Measurements from ENCODE around the gene SPINT3.
"Not testable (repeated sequence)": the region's sequence is repeated elsewhere in the genome, so short reads cannot be mapped to it uniquely, and the experiment has no call there.

Gene SPINT3

DNA sequence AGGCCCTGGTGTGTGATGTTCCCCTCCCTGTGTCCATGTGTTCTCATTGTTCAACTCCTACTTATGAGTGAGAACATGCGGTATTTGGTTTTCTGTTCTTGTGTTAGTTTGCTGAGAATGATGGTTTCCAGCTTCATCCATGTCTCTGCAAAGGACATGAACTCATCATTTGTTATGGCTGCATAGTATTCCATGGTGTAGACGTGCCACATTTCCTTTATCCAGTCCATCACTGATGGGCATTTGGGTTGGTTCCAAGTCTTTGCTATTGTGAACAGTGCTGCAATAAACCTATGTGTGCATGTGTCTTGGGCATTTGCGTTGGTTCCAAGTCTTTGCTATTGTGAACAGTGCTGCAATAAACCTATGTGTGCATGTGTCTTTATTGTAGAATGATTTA lies 43.1 kb downstream of the SPINT3 start:
- not testable (repeated sequence) for H2AK5ac ChIP-seq (ENCODE audit: low read length, severe bottlenecking); H3K9me3 ChIP-seq (ENCODE audit: control insufficient read depth, low read length); H2BK120ac ChIP-seq (ENCODE audit: low read depth, low read length); H3K27ac ChIP-seq (ENCODE audit: low read length, poor library complexity, severe bottlenecking); H2BK5ac ChIP-seq (ENCODE audit: low read depth, low read length, poor library complexity, severe bottlenecking); H4K8ac ChIP-seq (ENCODE audit: low read length); H3K14ac ChIP-seq (ENCODE audit: low read length in 2 of 2); H3K23ac ChIP-seq (ENCODE audit: low read length in 2 of 2); DNase-seq; H3K4ac ChIP-seq (ENCODE audit: low read depth in 1 of 2, low read length in 2 of 2); H3K4me3 ChIP-seq (ENCODE audit: insufficient read depth in 1 of 2, low read depth in 1 of 2, low read length in 2 of 2); H3K4me2 ChIP-seq (ENCODE audit: low read length, poor library complexity, severe bottlenecking); H3K79me1 ChIP-seq (replicated peaks; ENCODE audit: low read length, poor library complexity, severe bottlenecking); H2BK15ac ChIP-seq (ENCODE audit: low read depth, poor library complexity, severe bottlenecking); H2AFZ ChIP-seq (ENCODE audit: low read depth, low read length); H3K9ac ChIP-seq (ENCODE audit: low read length); H3K18ac ChIP-seq (ENCODE audit: low read depth in 1 of 2, low read length in 2 of 2); H4K91ac ChIP-seq (ENCODE audit: low read length); H3K36me3 ChIP-seq (ENCODE audit: control insufficient read depth in 1 of 2, insufficient read depth in 2 of 2, low read depth in 1 of 2, low read length in 2 of 2); H2BK12ac ChIP-seq (ENCODE audit: low read length in 2 of 2)
- H3K27me3 ChIP-seq (ENCODE audit: control insufficient read depth in 1 of 2, insufficient read depth in 1 of 2, low read length in 2 of 2): peaks cover 43 to 51% of the 10 kb centered on the region in 2 experiments
- WGBS: 91% methylated on average over 2 of the region's 3 CpGs
- H3K4me1 ChIP-seq (ENCODE audit: control insufficient read depth, insufficient read depth, low read depth, low read length): peaks cover 16% of the 10 kb centered on the region

DNA sequence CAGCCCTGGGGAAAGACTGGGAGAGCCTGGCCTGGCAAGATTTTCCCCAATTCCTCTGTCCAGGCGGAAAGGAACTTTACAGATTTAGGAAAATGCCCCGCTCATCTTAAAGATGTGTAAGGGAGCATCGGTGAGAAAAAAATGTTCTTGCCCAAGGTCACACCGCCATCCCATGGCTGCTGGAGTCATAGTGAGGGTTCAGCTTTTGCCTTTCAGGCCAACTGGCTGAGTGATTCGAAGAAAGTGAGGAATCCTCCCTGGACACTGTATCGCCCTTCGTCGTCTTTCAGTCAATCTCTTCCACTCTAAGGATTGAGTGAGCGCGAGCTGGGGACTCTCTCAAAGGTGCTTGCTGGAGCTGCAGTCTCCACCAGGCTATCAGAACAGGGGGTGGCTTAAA lies 44.5 kb downstream of the SPINT3 start:
- H3K4me3 ChIP-seq (ENCODE audit: insufficient read depth in 1 of 2, low read depth in 1 of 2, low read length in 2 of 2): peak overlapping the region in 1 of 2 experiments; percentile 71
- peak overlapping the region; percentile 80 for H3K4me2 ChIP-seq (ENCODE audit: low read length, poor library complexity, severe bottlenecking)
- no peak overlapping the region for H3K4ac ChIP-seq (ENCODE audit: low read depth in 1 of 2, low read length in 2 of 2)
- H3K36me3 ChIP-seq (ENCODE audit: control insufficient read depth in 1 of 2, insufficient read depth in 2 of 2, low read depth in 1 of 2, low read length in 2 of 2): no peaks in the 10 kb centered on the region
- no peaks in the 10 kb centered on the region for H3K79me1 ChIP-seq (replicated peaks; ENCODE audit: low read length, poor library complexity, severe bottlenecking)
- WGBS: 26% methylated on average over 10 of the region's 10 CpGs
- H2BK5ac ChIP-seq (ENCODE audit: low read depth, low read length, poor library complexity, severe bottlenecking): no peak overlapping the region
- H3K27ac ChIP-seq (ENCODE audit: low read length, poor library complexity, severe bottlenecking): no peak overlapping the region
- no peak overlapping the region for H4K91ac ChIP-seq (ENCODE audit: low read length)
- no peak overlapping the region for H2BK15ac ChIP-seq (ENCODE audit: low read depth, poor library complexity, severe bottlenecking)
- H3K14ac ChIP-seq (ENCODE audit: low read length in 2 of 2): no peak overlapping the region
- H3K18ac ChIP-seq (ENCODE audit: low read depth in 1 of 2, low read length in 2 of 2): no peak overlapping the region
- no peak overlapping the region for H2AK5ac ChIP-seq (ENCODE audit: low read length, severe bottlenecking)
- H2BK120ac ChIP-seq (ENCODE audit: low read depth, low read length): no peak overlapping the region
- H3K9ac ChIP-seq (ENCODE audit: low read length): peak overlapping the region; percentile 64
- H2AFZ ChIP-seq (ENCODE audit: low read depth, low read length): no peak overlapping the region
- H3K9me3 ChIP-seq (ENCODE audit: control insufficient read depth, low read length): no peaks in the 10 kb centered on the region
- H4K8ac ChIP-seq (ENCODE audit: low read length): no peak overlapping the region
- no peak overlapping the region for H3K23ac ChIP-seq (ENCODE audit: low read length in 2 of 2)
- H3K4me1 ChIP-seq (ENCODE audit: control insufficient read depth, insufficient read depth, low read depth, low read length): peaks cover 16% of the 10 kb centered on the region
- no peak overlapping the region for H2BK12ac ChIP-seq (ENCODE audit: low read length in 2 of 2)
- peaks cover 52 to 61% of the 10 kb centered on the region in 2 experiments for H3K27me3 ChIP-seq (ENCODE audit: control insufficient read depth in 1 of 2, insufficient read depth in 1 of 2, low read length in 2 of 2)
- DNase-seq: no peak

DNA sequence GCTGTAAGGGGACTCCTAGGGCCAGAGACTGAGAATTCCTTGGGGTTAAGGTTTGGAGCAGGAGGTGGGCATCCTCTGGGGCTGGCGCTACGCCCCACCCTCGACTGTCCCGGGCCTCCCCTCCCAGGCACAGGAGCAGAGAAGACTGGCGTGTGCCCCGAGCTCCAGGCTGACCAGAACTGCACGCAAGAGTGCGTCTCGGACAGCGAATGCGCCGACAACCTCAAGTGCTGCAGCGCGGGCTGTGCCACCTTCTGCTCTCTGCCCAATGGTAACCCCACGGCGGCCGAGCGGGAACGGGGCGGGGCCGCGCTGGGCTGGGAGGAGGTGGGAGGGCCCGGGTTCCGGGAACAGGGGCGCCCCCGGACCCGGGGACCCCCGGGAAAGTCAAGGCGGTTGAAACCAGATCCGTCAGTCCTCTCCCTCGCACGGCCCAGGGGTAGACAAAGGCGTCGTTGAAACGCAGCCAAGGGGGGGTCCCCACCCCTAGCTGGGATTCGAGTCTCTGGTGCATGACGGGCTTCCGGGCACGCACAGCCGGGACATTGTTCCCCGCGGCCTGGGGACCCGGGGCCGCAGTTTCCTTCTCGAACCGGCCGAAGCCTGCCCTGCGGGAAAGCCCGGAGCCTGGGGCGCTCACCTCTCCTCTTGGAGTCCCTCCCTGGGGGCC lies 45.0 kb downstream of the SPINT3 start:
- Histone ChIP-seq H3K4me2 (ENCODE audit: low read length, poor library complexity, severe bottlenecking) (peak overlapping the region; percentile 80), H3K23ac (ENCODE audit: low read length in 2 of 2) (peak overlapping the region in 1 of 2 experiments; percentile 85), H3K79me1 (replicated peaks; ENCODE audit: low read length, poor library complexity, severe bottlenecking) (no peaks in the 10 kb centered on the region), H2AK5ac (ENCODE audit: low read length, severe bottlenecking) (no peak overlapping the region), H3K4ac (ENCODE audit: low read depth in 1 of 2, low read length in 2 of 2) (no peak overlapping the region), H3K9ac (ENCODE audit: low read length) (peak overlapping the region; percentile 64), H2BK120ac (ENCODE audit: low read depth, low read length) (no peak overlapping the region), H2BK12ac (ENCODE audit: low read length in 2 of 2) (no peak overlapping the region), H3K18ac (ENCODE audit: low read depth in 1 of 2, low read length in 2 of 2) (no peak overlapping the region), H3K14ac (ENCODE audit: low read length in 2 of 2) (no peak overlapping the region), H4K91ac (ENCODE audit: low read length) (no peak overlapping the region), H3K9me3 (ENCODE audit: control insufficient read depth, low read length) (no peaks in the 10 kb centered on the region), H3K27ac (ENCODE audit: low read length, poor library complexity, severe bottlenecking) (no peak overlapping the region), H3K4me1 (ENCODE audit: control insufficient read depth, insufficient read depth, low read depth, low read length) (peaks cover 16% of the 10 kb centered on the region), H2BK15ac (ENCODE audit: low read depth, poor library complexity, severe bottlenecking) (no peak overlapping the region), H4K8ac (ENCODE audit: low read length) (no peak overlapping the region), H2BK5ac (ENCODE audit: low read depth, low read length, poor library complexity, severe bottlenecking) (no peak overlapping the region), H3K36me3 (ENCODE audit: control insufficient read depth in 1 of 2, insufficient read depth in 2 of 2, low read depth in 1 of 2, low read length in 2 of 2) (no peaks in the 10 kb centered on the region), H3K4me3 (ENCODE audit: insufficient read depth in 1 of 2, low read depth in 1 of 2, low read length in 2 of 2) (peak overlapping the region; percentile 46 to 71), H3K27me3 (ENCODE audit: control insufficient read depth in 1 of 2, insufficient read depth in 1 of 2, low read length in 2 of 2) (peaks cover 57 to 65% of the 10 kb centered on the region in 2 experiments), H2AFZ (ENCODE audit: low read depth, low read length) (peak overlapping the region; percentile 37)
- peak; percentile 25 for DNase-seq
- under 1% methylated on average over 50 of the region's 50 CpGs for WGBS

DNA sequence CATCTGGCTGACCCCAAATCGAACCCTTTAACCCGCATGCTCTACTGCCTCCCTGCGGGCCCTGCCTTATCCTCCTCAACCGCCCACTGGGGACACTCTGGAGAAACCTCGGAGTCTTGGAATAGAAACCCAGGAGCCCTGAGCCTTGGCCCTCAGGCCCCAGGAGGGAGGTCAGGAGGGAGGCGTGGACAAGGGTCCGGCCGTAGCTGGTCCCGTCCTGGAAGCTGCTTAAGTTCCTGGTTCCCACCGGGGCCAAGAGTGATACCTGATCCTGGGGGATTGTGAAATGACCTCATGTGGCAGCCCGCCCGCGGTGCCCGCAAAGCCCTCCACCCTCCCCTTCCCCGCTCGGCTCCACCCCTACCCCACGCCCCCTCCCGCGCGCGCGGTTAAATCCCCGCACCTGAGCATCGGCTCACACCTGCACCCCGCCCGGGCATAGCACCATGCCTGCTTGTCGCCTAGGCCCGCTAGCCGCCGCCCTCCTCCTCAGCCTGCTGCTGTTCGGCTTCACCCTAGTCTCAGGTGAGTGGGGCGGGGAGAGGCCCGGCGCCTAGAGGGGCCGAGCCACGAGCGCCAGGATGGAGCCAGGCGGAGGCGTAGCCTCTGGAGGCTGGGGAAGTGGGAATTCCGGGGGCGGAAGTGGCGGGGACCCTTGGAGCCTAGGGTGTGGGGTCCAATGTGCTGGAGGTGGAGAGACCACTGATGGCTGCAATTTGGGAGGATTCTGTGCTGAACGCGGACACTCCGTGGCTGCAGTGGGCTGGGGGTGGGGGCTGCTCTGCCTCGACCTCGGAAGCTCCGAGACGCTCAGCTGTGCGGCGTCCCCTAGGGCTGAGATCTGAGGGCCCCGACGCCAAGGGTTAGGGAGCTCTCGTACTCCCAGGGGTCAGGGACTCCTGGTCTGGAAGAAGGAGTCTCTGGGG lies 45.8 kb downstream of the SPINT3 start, which contains the start of gene WFDC2:
TSS of gene WFDC2 (plus strand) at position 418 of the 926 bp plus-strand sequence. CDS start at position 447, 29 bp downstream.
- H4K8ac ChIP-seq (ENCODE audit: low read length): no peak within 1 kb of the TSS
- H2BK12ac ChIP-seq (ENCODE audit: low read length in 2 of 2): no peak within 1 kb of the TSS
- 7% methylated on average over 54 of the region's 54 CpGs for WGBS

More for the DNA sequence above, 45.8 kb downstream of the SPINT3 start, which contains the start of gene WFDC2:
- H4K91ac ChIP-seq (ENCODE audit: low read length): no peak within 1 kb of the TSS
- no peak within 1 kb of the TSS for H2BK15ac ChIP-seq (ENCODE audit: low read depth, poor library complexity, severe bottlenecking)
- DNase-seq: no peak
- H2AK5ac ChIP-seq (ENCODE audit: low read length, severe bottlenecking): no peak within 1 kb of the TSS
- peaks cover 65 to 70% of the 10 kb centered on the region in 2 experiments for H3K27me3 ChIP-seq (ENCODE audit: control insufficient read depth in 1 of 2, insufficient read depth in 1 of 2, low read length in 2 of 2)
- H2BK5ac ChIP-seq (ENCODE audit: low read depth, low read length, poor library complexity, severe bottlenecking): no peak within 1 kb of the TSS
- H3K18ac ChIP-seq (ENCODE audit: low read depth in 1 of 2, low read length in 2 of 2): no peak within 1 kb of the TSS
- no peak within 1 kb of the TSS for H3K14ac ChIP-seq (ENCODE audit: low read length in 2 of 2)
- no peaks in the 10 kb centered on the region for H3K9me3 ChIP-seq (ENCODE audit: control insufficient read depth, low read length)
- H2BK120ac ChIP-seq (ENCODE audit: low read depth, low read length): no peak within 1 kb of the TSS
- peaks cover 16% of the 10 kb centered on the region for H3K4me1 ChIP-seq (ENCODE audit: control insufficient read depth, insufficient read depth, low read depth, low read length)
- peak within 1 kb of the TSS; percentile 80 for H3K4me2 ChIP-seq (ENCODE audit: low read length, poor library complexity, severe bottlenecking)
- H2AFZ ChIP-seq (ENCODE audit: low read depth, low read length): peak within 1 kb of the TSS; percentile 37
- H3K79me1 ChIP-seq (replicated peaks; ENCODE audit: low read length, poor library complexity, severe bottlenecking): no peaks in the 10 kb centered on the region
- no peak within 1 kb of the TSS for H3K4ac ChIP-seq (ENCODE audit: low read depth in 1 of 2, low read length in 2 of 2)
- peak within 1 kb of the TSS; percentile 46 to 71 for H3K4me3 ChIP-seq (ENCODE audit: insufficient read depth in 1 of 2, low read depth in 1 of 2, low read length in 2 of 2)
- no peaks in the 10 kb centered on the region for H3K36me3 ChIP-seq (ENCODE audit: control insufficient read depth in 1 of 2, insufficient read depth in 2 of 2, low read depth in 1 of 2, low read length in 2 of 2)
- no peak within 1 kb of the TSS for H3K27ac ChIP-seq (ENCODE audit: low read length, poor library complexity, severe bottlenecking)
- peak within 1 kb of the TSS; percentile 64 for H3K9ac ChIP-seq (ENCODE audit: low read length)
- H3K23ac ChIP-seq (ENCODE audit: low read length in 2 of 2): peak within 1 kb of the TSS in 1 of 2 experiments; percentile 85
